Measurements from ENCODE around the gene OTX1.

Gene OTX1

DNA sequence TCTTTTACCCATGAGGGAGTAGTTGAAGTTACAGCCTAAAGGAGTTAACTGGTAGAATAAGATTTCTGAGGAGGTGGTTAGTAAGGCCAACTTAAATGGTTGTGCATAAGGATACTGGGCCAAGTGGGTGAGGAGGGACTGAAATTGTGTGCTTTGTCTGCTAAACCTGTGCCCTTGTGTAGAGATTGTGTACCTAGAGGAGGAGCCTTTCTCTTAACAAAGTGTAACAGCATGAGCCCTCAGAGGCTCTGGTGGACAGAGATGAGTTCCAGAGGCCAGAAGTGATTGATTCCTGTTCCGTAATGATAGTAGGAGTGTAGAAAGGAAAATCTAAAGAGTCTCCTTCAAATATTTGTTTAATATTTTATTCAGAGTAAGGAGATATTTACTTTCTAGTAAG lies 42.9 kb downstream of the OTX1 start:
- CTCF ChIA-PET = no interaction called here
- TF ChIP-seq, protein P1, sequence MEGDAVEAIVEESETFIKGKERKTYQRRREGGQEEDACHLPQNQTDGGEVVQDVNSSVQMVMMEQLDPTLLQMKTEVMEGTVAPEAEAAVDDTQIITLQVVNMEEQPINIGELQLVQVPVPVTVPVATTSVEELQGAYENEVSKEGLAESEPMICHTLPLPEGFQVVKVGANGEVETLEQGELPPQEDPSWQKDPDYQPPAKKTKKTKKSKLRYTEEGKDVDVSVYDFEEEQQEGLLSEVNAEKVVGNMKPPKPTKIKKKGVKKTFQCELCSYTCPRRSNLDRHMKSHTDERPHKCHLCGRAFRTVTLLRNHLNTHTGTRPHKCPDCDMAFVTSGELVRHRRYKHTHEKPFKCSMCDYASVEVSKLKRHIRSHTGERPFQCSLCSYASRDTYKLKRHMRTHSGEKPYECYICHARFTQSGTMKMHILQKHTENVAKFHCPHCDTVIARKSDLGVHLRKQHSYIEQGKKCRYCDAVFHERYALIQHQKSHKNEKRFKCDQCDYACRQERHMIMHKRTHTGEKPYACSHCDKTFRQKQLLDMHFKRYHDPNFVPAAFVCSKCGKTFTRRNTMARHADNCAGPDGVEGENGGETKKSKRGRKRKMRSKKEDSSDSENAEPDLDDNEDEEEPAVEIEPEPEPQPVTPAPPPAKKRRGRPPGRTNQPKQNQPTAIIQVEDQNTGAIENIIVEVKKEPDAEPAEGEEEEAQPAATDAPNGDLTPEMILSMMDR (IDR thresholded peaks at IDR 0.05; ENCODE audit: insufficient read depth, low read length, missing control alignments) = no peak
- POLR2A ChIA-PET = no interaction called here
- DNase-seq (ENCODE audit: low read depth, low spot score) = no peak
- H3K4me3 ChIP-seq (ENCODE audit: low read depth, low read length) = no peak overlapping the region

DNA sequence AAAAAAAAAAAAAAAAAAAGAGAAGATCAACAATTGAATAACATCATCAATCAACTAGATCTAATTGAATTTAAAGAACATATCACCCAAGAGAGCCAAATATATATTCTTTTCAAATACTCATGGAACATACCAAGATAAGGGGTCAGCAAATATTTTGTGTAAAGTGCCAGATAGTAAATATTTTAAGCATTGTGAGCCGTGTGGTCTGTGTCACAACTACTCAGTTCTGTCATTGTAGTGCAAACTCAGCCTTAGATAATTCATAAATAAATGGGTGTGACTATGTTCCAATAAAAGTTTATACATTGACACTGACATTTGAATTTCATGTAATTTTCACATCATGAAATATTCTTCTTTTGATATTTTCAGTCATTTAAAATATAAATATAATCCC lies 45.9 kb downstream of the OTX1 start:
- H3K4me3 ChIP-seq (ENCODE audit: low read depth, low read length) = no peak overlapping the region
- ChIA-PET POLR2A (no interaction called here), CTCF (no interaction called here)

DNA sequence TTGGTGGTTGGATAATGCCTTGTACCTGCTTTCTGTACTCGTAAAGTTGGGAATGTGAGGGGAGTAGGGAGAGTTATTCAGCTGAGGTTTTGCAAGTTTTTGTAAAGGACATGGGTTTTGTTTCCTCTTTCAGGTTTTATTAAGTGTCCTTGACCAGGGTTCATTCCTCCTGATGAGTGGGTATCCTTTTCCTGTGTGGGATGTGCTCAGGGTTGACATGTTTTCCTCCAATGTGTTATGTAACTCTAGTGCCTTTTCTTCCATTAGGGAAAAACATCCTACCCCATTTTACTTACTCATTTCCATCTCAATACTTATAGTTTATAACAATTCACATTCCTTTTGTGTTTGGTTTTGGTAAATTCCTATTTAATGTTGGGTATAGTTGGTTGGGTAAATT lies 48.4 kb downstream of the OTX1 start:
- CTCF ChIA-PET = interaction anchor here (0.6 kb wide), 1 partner anchor 12 kb away, joined by 3 read pairs; no protein-coding TSS in a partner anchor
- H3K4me3 ChIP-seq (ENCODE audit: low read depth, low read length) = no peak overlapping the region
- POLR2A ChIA-PET = no interaction called here
- DNase-seq (ENCODE audit: low read depth, low spot score) = no peak
- TF ChIP-seq, protein P1 (IDR thresholded peaks at IDR 0.05; ENCODE audit: insufficient read depth, low read length, missing control alignments) = no peak

More for the DNA sequence above, 45.9 kb downstream of the OTX1 start:
- DNase-seq (ENCODE audit: low read depth, low spot score) = no peak
- TF ChIP-seq, protein P1 (IDR thresholded peaks at IDR 0.05; ENCODE audit: insufficient read depth, low read length, missing control alignments) = no peak

DNA sequence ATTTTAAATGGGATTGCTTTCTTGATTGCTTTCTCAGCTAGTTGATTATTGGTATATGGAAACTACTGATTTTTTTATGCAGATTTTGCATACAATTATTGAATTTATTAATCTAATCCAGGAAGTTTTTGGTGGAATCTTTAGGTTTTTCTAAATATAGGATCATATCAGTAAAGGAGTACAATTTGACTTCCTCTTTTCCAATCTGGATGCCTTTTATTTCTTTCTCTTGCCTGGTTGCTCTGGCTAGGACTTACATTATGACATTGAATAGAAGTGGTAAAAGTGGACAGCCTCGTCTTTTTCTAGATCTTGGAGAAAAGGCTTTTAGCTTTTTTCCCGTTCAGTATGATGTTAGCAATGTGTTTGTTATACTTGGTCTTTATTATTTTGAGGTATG lies 51.3 kb downstream of the OTX1 start:
- H3K4me3 ChIP-seq (ENCODE audit: low read depth, low read length) = no peak overlapping the region
- POLR2A ChIA-PET = no interaction called here
- DNase-seq (ENCODE audit: low read depth, low spot score) = no peak
- CTCF ChIA-PET = no interaction called here
- TF ChIP-seq, protein P1 (IDR thresholded peaks at IDR 0.05; ENCODE audit: insufficient read depth, low read length, missing control alignments) = no peak

DNA sequence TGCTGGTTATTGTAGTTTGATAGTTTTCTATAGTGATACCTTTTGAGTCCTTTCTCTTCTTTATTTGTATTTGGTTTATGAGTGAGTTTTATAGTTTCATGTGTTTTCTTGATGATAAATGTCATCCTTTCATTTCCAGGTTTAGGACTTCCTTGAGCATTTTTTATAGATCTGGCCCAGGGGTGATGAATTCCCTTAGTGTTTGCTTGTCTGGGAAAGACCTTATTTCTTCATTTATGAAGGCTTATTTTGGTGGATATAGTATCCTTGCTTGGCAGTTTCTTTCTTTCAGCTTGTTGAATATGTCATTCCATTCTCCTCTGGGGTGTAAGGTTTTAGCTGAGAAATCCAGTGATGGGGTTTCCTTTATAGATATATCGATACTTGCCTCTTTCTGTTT lies 53.9 kb downstream of the OTX1 start:
- H3K4me3 ChIP-seq (ENCODE audit: low read depth, low read length) = no peak overlapping the region
- POLR2A ChIA-PET = no interaction called here
- DNase-seq (ENCODE audit: low read depth, low spot score) = no peak
- TF ChIP-seq, protein P1 (IDR thresholded peaks at IDR 0.05; ENCODE audit: insufficient read depth, low read length, missing control alignments) = no peak
- CTCF ChIA-PET = no interaction called here
